Right atrium auricular region (tissue), 2 donors: ENCODE data around the gene UGCG. TPM values are rescaled to one million over a fixed set of nuclear protein-coding genes. Genes with fewer than 3 reads are reported as not detected.
"Not testable (repeated sequence)": the region's sequence is repeated elsewhere in the genome, so short reads cannot be mapped to it uniquely, and the experiment has no call there.

Experiments
- DNase-seq: peaks from one replicate; pipeline ENCODE4 v3.0.0-alpha.2; 2019; ENCODE audit warnings: low spot score
- H3K27ac ChIP-seq, 2 donors: fragments of 200-600 bp; sonication (generic); 1 replicate in 1 of 2; 2 replicates in 1 of 2; pipeline ENCODE4 v1.5.1; 2016 to 2019
- H3K27me3 ChIP-seq, 2 donors: fragments of 200-600 bp; sonication (generic); one replicate each; pipeline versions ENCODE4 v1.5.1 to v1.6.0; 2017 to 2019
- H3K36me3 ChIP-seq: fragments of 200-600 bp; sonication (generic); one replicate; pipeline ENCODE4 v1.5.1; 2016
- H3K4me1 ChIP-seq, 2 donors: fragments of 200-600 bp; sonication (generic); one replicate each; pipeline versions ENCODE4 v1.5.1 to v1.6.0; 2017 to 2019
- H3K4me3 ChIP-seq, 2 donors: fragments of 200-600 bp; sonication (generic); 1 replicate in 1 of 2; 2 replicates in 1 of 2; pipeline ENCODE4 v1.5.1; 2017 to 2019; ENCODE audit warnings: mild to moderate bottlenecking in 1 of 2, moderate library complexity in 1 of 2
- H3K9me3 ChIP-seq, 2 donors: fragments of 200-600 bp; sonication (generic); one replicate each; pipeline ENCODE4 v1.5.1; 2019
- CTCF ChIP-seq, 2 donors: fragments of 200-600 bp; sonication (generic); IDR thresholded peaks; one replicate each; pipeline ENCODE4 v1.5.1; 2019; ENCODE audit warnings: antibody characterized with exemption in 2 of 2
- total RNA-seq, 2 donors: library from RNA; depleted of rRNA; stranded (reverse); fragments of >200 nt; gene quantifications; one replicate each; pipeline ENCODE4 v1.1.0, GENCODE V29; 2016

Gene UGCG
- total RNA-seq, 2 donors from 2014 or later = 10.3 to 10.8 TPM

- DNase-seq = no peak
- H3K4me3 ChIP-seq = no peak overlapping the region
- H3K4me1 ChIP-seq = peaks cover 0 to 62% of the 10 kb centered on the region in 2 donors
- H3K27me3 ChIP-seq = no peaks in the 10 kb centered on the region
- H3K9me3 ChIP-seq = no peaks in the 10 kb centered on the region
- H3K27ac ChIP-seq = no peak overlapping the region
- no peaks in the 10 kb centered on the region for H3K36me3 ChIP-seq
- TF ChIP-seq CTCF (IDR thresholded peaks at IDR 0.05) = no peak
Measured at GRCh38 chr9:111900858-111901612, 4.4 kb downstream of the UGCG start.

GRCh38 chr9:111902391-111903139 is 6.0 kb downstream of the UGCG start:
- no peak for TF ChIP-seq CTCF (IDR thresholded peaks at IDR 0.05)
- Histone ChIP-seq H3K27ac (no peak overlapping the region), H3K36me3 (no peaks in the 10 kb centered on the region), H3K4me1 (peaks cover 0 to 62% of the 10 kb centered on the region in 2 donors), H3K27me3 (no peaks in the 10 kb centered on the region), H3K9me3 (no peaks in the 10 kb centered on the region), H3K4me3 (no peak overlapping the region)
- no peak for DNase-seq

- H3K27me3 ChIP-seq, H3K9me3 ChIP-seq, H3K4me3 ChIP-seq, H3K36me3 ChIP-seq, DNase-seq, H3K27ac ChIP-seq: not testable (repeated sequence)
- H3K4me1 ChIP-seq = peaks cover 0 to 58% of the 10 kb centered on the region in 2 donors
Measured at GRCh38 chr9:111903535-111903934, 6.9 kb downstream of the UGCG start.

GRCh38 chr9:111904026-111904425 is 7.4 kb downstream of the UGCG start:
- no peaks in the 10 kb centered on the region for H3K36me3 ChIP-seq
- no peak for TF ChIP-seq CTCF (IDR thresholded peaks at IDR 0.05)
- H3K27ac ChIP-seq = no peak overlapping the region
- H3K4me3 ChIP-seq = no peak overlapping the region
- H3K4me1 ChIP-seq = peaks cover 0 to 58% of the 10 kb centered on the region in 2 donors
- no peaks in the 10 kb centered on the region for H3K27me3 ChIP-seq
- H3K9me3 ChIP-seq = no peaks in the 10 kb centered on the region
- no peak for DNase-seq

GRCh38 chr9:111904891-111905291 is 8.3 kb downstream of the UGCG start:
- Histone ChIP-seq H3K27me3 (no peaks in the 10 kb centered on the region), H3K4me3 (no peak overlapping the region), H3K4me1 (peaks cover 0 to 61% of the 10 kb centered on the region in 2 donors), H3K27ac (no peak overlapping the region), H3K9me3 (no peaks in the 10 kb centered on the region), H3K36me3 (no peaks in the 10 kb centered on the region)
- DNase-seq = no peak
- no peak for TF ChIP-seq CTCF (IDR thresholded peaks at IDR 0.05)

- H3K27me3 ChIP-seq = no peaks in the 10 kb centered on the region
- no peak overlapping the region for H3K4me3 ChIP-seq
- DNase-seq = no peak
- H3K4me1 ChIP-seq = peaks cover 0 to 50% of the 10 kb centered on the region in 2 donors
- no peak for TF ChIP-seq CTCF (IDR thresholded peaks at IDR 0.05)
- H3K36me3 ChIP-seq = no peaks in the 10 kb centered on the region
- H3K27ac ChIP-seq = no peak overlapping the region
- H3K9me3 ChIP-seq = no peaks in the 10 kb centered on the region
Measured at GRCh38 chr9:111907147-111907546, 10.5 kb downstream of the UGCG start.
